NCI-H187 (cell line): ENCODE data around the gene LAMC1.
"Not testable (repeated sequence)": the region's sequence is repeated elsewhere in the genome, so short reads cannot be mapped to it uniquely, and the experiment has no call there.

ENCODE experiments used
- DNase-seq, 2 experiments: peaks; one replicate each; lab custom pipeline; 2025; lab: John Stamatoyannopoulos, UW

The LAMC1 gene

GRCh38 chr1:183150032-183150431, 126.8 kb downstream of the LAMC1 start:
- DNase-seq: not testable (repeated sequence)

- DNase-seq: no peak
These were observed 127.2 kb downstream of the LAMC1 start for GRCh38 chr1:183150445-183150844.

- no peak for DNase-seq
These were observed 129.0 kb downstream of the LAMC1 start for GRCh38 chr1:183152180-183152579.

- DNase-seq: no peak
These were observed 132.7 kb downstream of the LAMC1 start for GRCh38 chr1:183155939-183156338.

GRCh38 chr1:183159960-183160359, 136.7 kb downstream of the LAMC1 start:
- DNase-seq: no peak

- DNase-seq: no peak
These were observed 138.2 kb downstream of the LAMC1 start for GRCh38 chr1:183161391-183161790.

GRCh38 chr1:183163316-183163715, 140.1 kb downstream of the LAMC1 start:
- no peak for DNase-seq

- no peak for DNase-seq
These were observed 141.1 kb downstream of the LAMC1 start for GRCh38 chr1:183164340-183164739.

- DNase-seq: no peak
These were observed 141.7 kb downstream of the LAMC1 start for GRCh38 chr1:183164963-183165362.

GRCh38 chr1:183165456-183165855, 142.2 kb downstream of the LAMC1 start:
- no peak for DNase-seq

GRCh38 chr1:183166454-183166853, 143.2 kb downstream of the LAMC1 start:
- no peak for DNase-seq

- no peak for DNase-seq
These were observed 144.5 kb downstream of the LAMC1 start for GRCh38 chr1:183167676-183168075.

GRCh38 chr1:183168308-183168707, 145.1 kb downstream of the LAMC1 start:
- no peak for DNase-seq

GRCh38 chr1:183173828-183174227, 150.6 kb downstream of the LAMC1 start:
- no peak for DNase-seq

- no peak for DNase-seq
These were observed 152.4 kb downstream of the LAMC1 start for GRCh38 chr1:183175631-183176030.

GRCh38 chr1:183178545-183178944, 155.3 kb downstream of the LAMC1 start:
- DNase-seq: no peak

GRCh38 chr1:183179033-183179432, 155.8 kb downstream of the LAMC1 start:
- no peak for DNase-seq

GRCh38 chr1:183180218-183180617, 157.0 kb downstream of the LAMC1 start:
- no peak for DNase-seq

- DNase-seq: no peak
These were observed 157.4 kb downstream of the LAMC1 start for GRCh38 chr1:183180634-183181056.

GRCh38 chr1:183185941-183186490, 162.8 kb downstream of the LAMC1 start, which contains the start of gene LAMC2:
Gene LAMC2, plus strand, starts transcription at chr1:183186264. Its CDS starts 89 bp downstream, at chr1:183186353.
- DNase-seq: peak; percentile 13 to 20

- no peak for DNase-seq
These were observed 163.6 kb downstream of the LAMC1 start for GRCh38 chr1:183186841-183187240.

- no peak for DNase-seq
These were observed 165.0 kb downstream of the LAMC1 start for GRCh38 chr1:183188240-183188639.

GRCh38 chr1:183191833-183192232, 168.6 kb downstream of the LAMC1 start:
- DNase-seq: no peak

GRCh38 chr1:183193963-183194525, 170.8 kb downstream of the LAMC1 start:
- DNase-seq: no peak
